H9 (cell line): ENCODE results near the gene RASSF5. TPM values are rescaled to one million over a fixed set of nuclear protein-coding genes. Genes with fewer than 3 reads are reported as not detected.

Source experiments
- DNase-seq: peaks from one replicate; pipeline ENCODE4 v3.0.0-alpha.2; 2017
- H2AFZ ChIP-seq: one replicate; pipeline ENCODE4 v1.6.1; 2013; ENCODE audit warnings: mild to moderate bottlenecking, low read length, control low read depth, moderate library complexity
- H2AK5ac ChIP-seq: 2 replicates; pipeline ENCODE4 v1.6.1; 2013; ENCODE audit warnings: low read length, control low read depth, mixed read lengths; ENCODE audit not compliant: insufficient read length
- H2BK120ac ChIP-seq: one replicate; pipeline ENCODE4 v1.6.1; 2013; ENCODE audit warnings: low read depth, mild to moderate bottlenecking, low read length, control low read depth, inconsistent platforms; ENCODE audit not compliant: poor library complexity, severe bottlenecking
- H2BK12ac ChIP-seq: 2 replicates; pipeline ENCODE4 v1.6.1; 2013; ENCODE audit warnings: low read length, control low read depth, mixed read lengths, low read depth; ENCODE audit not compliant: insufficient read length
- H2BK15ac ChIP-seq: 2 replicates; pipeline ENCODE4 v1.6.1; 2013; ENCODE audit warnings: low read depth, low read length, control low read depth
- H2BK20ac ChIP-seq: one replicate; pipeline ENCODE4 v1.6.1; 2013; ENCODE audit warnings: low read depth, mild to moderate bottlenecking, low read length, control low read depth, inconsistent platforms; ENCODE audit not compliant: poor library complexity, severe bottlenecking
- H2BK5ac ChIP-seq: 2 replicates; pipeline ENCODE4 v1.6.1; 2013; ENCODE audit warnings: low read length, control low read depth, mixed read lengths; ENCODE audit not compliant: insufficient read length
- H3K14ac ChIP-seq: 2 replicates; pipeline ENCODE4 v1.6.1; 2013; ENCODE audit warnings: low read length, control low read depth; ENCODE audit not compliant: insufficient read depth
- H3K18ac ChIP-seq: 2 replicates; pipeline ENCODE4 v1.6.1; 2013; ENCODE audit warnings: low read depth, mild to moderate bottlenecking, mixed read lengths, low read length, control low read depth; ENCODE audit not compliant: insufficient read length
- H3K23ac ChIP-seq: 2 replicates; pipeline ENCODE4 v1.6.1; 2013; ENCODE audit warnings: low read length, control low read depth, mixed read lengths, low read depth; ENCODE audit not compliant: insufficient read length
- H3K23me2 ChIP-seq: 2 replicates; pipeline ENCODE4 v1.6.1; 2013; ENCODE audit warnings: low read depth, mild to moderate bottlenecking, mixed read lengths, low read length, control low read depth; ENCODE audit not compliant: insufficient read length, poor library complexity, severe bottlenecking
- H3K27ac ChIP-seq: 2 replicates; pipeline ENCODE4 v1.5.1; 2013; ENCODE audit warnings: low read length, control low read depth, mixed read lengths, low read depth; ENCODE audit not compliant: insufficient read length
- H3K27me3 ChIP-seq: 2 replicates; pipeline ENCODE4 v1.6.1; 2013; ENCODE audit warnings: low read length, control low read depth, inconsistent platforms; ENCODE audit not compliant: insufficient read depth
- H3K4ac ChIP-seq: 2 replicates; pipeline ENCODE4 v1.6.1; 2013; ENCODE audit warnings: low read depth, mild to moderate bottlenecking, control low read depth, inconsistent platforms, low read length, moderate library complexity
- H3K4me1 ChIP-seq: 2 replicates; pipeline ENCODE4 v1.6.1; 2013; ENCODE audit warnings: low read length, control low read depth, inconsistent platforms; ENCODE audit not compliant: insufficient read depth
- H3K4me2 ChIP-seq: 2 replicates; pipeline ENCODE4 v1.6.1; 2013; ENCODE audit warnings: low read length, control low read depth, mixed read lengths; ENCODE audit not compliant: insufficient read length, insufficient read depth
- H3K56ac ChIP-seq: 2 replicates; pipeline ENCODE4 v1.6.1; 2013; ENCODE audit warnings: low read depth, mild to moderate bottlenecking, mixed read lengths, low read length, control low read depth; ENCODE audit not compliant: insufficient read length
- H3K79me1 ChIP-seq: 2 replicates; pipeline ENCODE4 v1.6.1; 2013; ENCODE audit warnings: low read depth, mild to moderate bottlenecking, moderate library complexity, low read length, control low read depth, inconsistent platforms; ENCODE audit not compliant: insufficient read depth, poor library complexity, severe bottlenecking
- H3K79me2 ChIP-seq: 2 replicates; pipeline ENCODE4 v1.6.1; 2013; ENCODE audit warnings: low read length, control low read depth, inconsistent platforms; ENCODE audit not compliant: insufficient read depth
- H3K9ac ChIP-seq: 2 replicates; pipeline ENCODE4 v1.6.1; 2013; ENCODE audit warnings: low read length, control low read depth, mixed read lengths; ENCODE audit not compliant: insufficient read length; ENCODE audit errors: extremely low read depth
- H3K9me3 ChIP-seq: one replicate; pipeline ENCODE4 v1.6.1; 2013; ENCODE audit warnings: low read depth, low read length, inconsistent platforms; ENCODE audit not compliant: control insufficient read depth
- H3T11ph ChIP-seq: one replicate; pipeline ENCODE4 v1.6.1; 2013; ENCODE audit warnings: mild to moderate bottlenecking, low read length, control low read depth, inconsistent platforms
- H4K20me1 ChIP-seq: one replicate; pipeline ENCODE4 v1.6.1; 2013; ENCODE audit not compliant: control insufficient read depth, insufficient read length, insufficient read depth
- H4K5ac ChIP-seq: 2 replicates; pipeline ENCODE4 v1.6.1; 2013; ENCODE audit warnings: low read depth, mild to moderate bottlenecking, mixed read lengths, low read length, control low read depth; ENCODE audit not compliant: insufficient read length
- H4K8ac ChIP-seq: replicated peaks from 2 replicates; pipeline ENCODE4 v1.6.1; 2013; ENCODE audit warnings: low read length, control low read depth, mixed read lengths, low read depth; ENCODE audit not compliant: insufficient read length
- H4K91ac ChIP-seq: 2 replicates; pipeline ENCODE4 v1.6.1; 2013; ENCODE audit warnings: low read depth, mild to moderate bottlenecking, moderate library complexity, mixed read lengths, low read length, control low read depth; ENCODE audit not compliant: insufficient read length
- H3K27ac Mint-ChIP-seq, 3 experiments: 2 replicates in 2 of 3; 3 replicates in 1 of 3; pipeline ENCODE4 v1.8.0; 2020 to 2021; ENCODE audit warnings: mixed read lengths in 3 of 3, mild to moderate bottlenecking in 1 of 3, moderate library complexity in 1 of 3
- H3K27me3 Mint-ChIP-seq: 2 replicates; pipeline ENCODE4 v1.8.0; 2021; ENCODE audit warnings: low read depth, mild to moderate bottlenecking, moderate library complexity, mixed read lengths
- H3K36me3 Mint-ChIP-seq, 3 experiments: 2 replicates in 2 of 3; 3 replicates in 1 of 3; pipeline ENCODE4 v1.8.0; 2020 to 2021; ENCODE audit warnings: low read depth in 3 of 3, mixed read lengths in 3 of 3; ENCODE audit not compliant: insufficient read depth in 1 of 3
- H3K4me1 Mint-ChIP-seq, 2 experiments: 2 replicates each; pipeline ENCODE4 v1.8.0; 2020; ENCODE audit warnings: mixed read lengths in 2 of 2
- H3K4me3 Mint-ChIP-seq, 2 experiments: 2 replicates in 1 of 2; 3 replicates in 1 of 2; pipeline ENCODE4 v1.8.0; 2020 to 2021; ENCODE audit warnings: mild to moderate bottlenecking in 2 of 2, mixed read lengths in 2 of 2, moderate library complexity in 1 of 2
- H3K9me3 Mint-ChIP-seq, 2 experiments: 2 replicates in 1 of 2; 3 replicates in 1 of 2; pipeline ENCODE4 v1.8.0; 2020; ENCODE audit warnings: mild to moderate bottlenecking in 2 of 2, mixed read lengths in 2 of 2, moderate library complexity in 1 of 2
- WGBS: extraction: QIAGEN DNeasy Blood & Tissue Kit; methylation state at CpG from one replicate; pipeline ENCODE4 v1.1.7; 2013; ENCODE audit warnings: missing lambda C conversion rate, low lambda C conversion rate, mixed read lengths; ENCODE audit not compliant: insufficient read length; ENCODE audit errors: extremely low coverage; 5-methylcytosine and 5-hydroxymethylcytosine counted together
- total RNA-seq: library from RNA; stranded (reverse); gene quantifications from 2 replicates; pipeline ENCODE4 v1.2.1, GENCODE V29; 2021
- TF ChIP-seq, protein P1 (sequence below): fragments of 200-600 bp; sonication (generic); conservative IDR thresholded peaks from 3 replicates; pipeline ENCODE4 v1.8.0; 2021; ENCODE audit warnings: antibody characterized with exemption, mild to moderate bottlenecking

Gene RASSF5
- total RNA-seq, 1 experiment from 2014 or later = 0.50 TPM

GRCh38 chr1:206521694-206522402 lies 14.5 kb downstream of the RASSF5 start:
- no peak overlapping the region for H3K4me3 Mint-ChIP-seq

More at GRCh38 chr1:206521694-206522402, 14.5 kb downstream of the RASSF5 start:
- Histone ChIP-seq H4K8ac (no peak overlapping the region), H3K23me2 (no peaks in the 10 kb centered on the region), H4K91ac (no peak overlapping the region), H2BK12ac (no peak overlapping the region), H2AFZ (no peak overlapping the region), H3K27ac (no peak overlapping the region), H2BK5ac (no peak overlapping the region), H4K20me1 (no peaks in the 10 kb centered on the region), H3K23ac (no peak overlapping the region), H3K9me3 (no peaks in the 10 kb centered on the region), H3K14ac (no peak overlapping the region), H3K27me3 (no peaks in the 10 kb centered on the region), H2BK120ac (no peak overlapping the region), H3T11ph (no peak overlapping the region), H2BK20ac (no peak overlapping the region), H2BK15ac (no peak overlapping the region), H3K79me2 (no peaks in the 10 kb centered on the region), H3K79me1 (no peaks in the 10 kb centered on the region), H3K4me2 (no peak overlapping the region), H3K56ac (no peak overlapping the region), H3K18ac (no peak overlapping the region), H3K4ac (no peak overlapping the region), H3K4me1 (no peaks in the 10 kb centered on the region), H2AK5ac (no peak overlapping the region), H3K9ac (no peak overlapping the region), H4K5ac (no peak overlapping the region)
- no peak overlapping the region for H3K27ac Mint-ChIP-seq
- no peaks in the 10 kb centered on the region for H3K9me3 Mint-ChIP-seq
- no peaks in the 10 kb centered on the region for H3K36me3 Mint-ChIP-seq
- no peaks in the 10 kb centered on the region; a peak in 1 of 4 replicates for H3K4me1 Mint-ChIP-seq
- H3K27me3 Mint-ChIP-seq = peaks cover 7% of the 10 kb centered on the region; the same call in 1 of the 2 replicates
- DNase-seq = no peak
- TF ChIP-seq, protein P1, sequence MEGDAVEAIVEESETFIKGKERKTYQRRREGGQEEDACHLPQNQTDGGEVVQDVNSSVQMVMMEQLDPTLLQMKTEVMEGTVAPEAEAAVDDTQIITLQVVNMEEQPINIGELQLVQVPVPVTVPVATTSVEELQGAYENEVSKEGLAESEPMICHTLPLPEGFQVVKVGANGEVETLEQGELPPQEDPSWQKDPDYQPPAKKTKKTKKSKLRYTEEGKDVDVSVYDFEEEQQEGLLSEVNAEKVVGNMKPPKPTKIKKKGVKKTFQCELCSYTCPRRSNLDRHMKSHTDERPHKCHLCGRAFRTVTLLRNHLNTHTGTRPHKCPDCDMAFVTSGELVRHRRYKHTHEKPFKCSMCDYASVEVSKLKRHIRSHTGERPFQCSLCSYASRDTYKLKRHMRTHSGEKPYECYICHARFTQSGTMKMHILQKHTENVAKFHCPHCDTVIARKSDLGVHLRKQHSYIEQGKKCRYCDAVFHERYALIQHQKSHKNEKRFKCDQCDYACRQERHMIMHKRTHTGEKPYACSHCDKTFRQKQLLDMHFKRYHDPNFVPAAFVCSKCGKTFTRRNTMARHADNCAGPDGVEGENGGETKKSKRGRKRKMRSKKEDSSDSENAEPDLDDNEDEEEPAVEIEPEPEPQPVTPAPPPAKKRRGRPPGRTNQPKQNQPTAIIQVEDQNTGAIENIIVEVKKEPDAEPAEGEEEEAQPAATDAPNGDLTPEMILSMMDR = no peak
- no CpG with 5 or more reads among the region's 8 CpGs for WGBS
